GM19324 (cell line): ENCODE data around the gene TAMM41.
"Not testable (repeated sequence)": the region's sequence is repeated elsewhere in the genome, so short reads cannot be mapped to it uniquely, and the experiment has no call there.

Experiments
- ATAC-seq: cut with Tn5 transposase; IDR thresholded peaks from one replicate; pipeline ENCODE4 v1.9.1; 2021; ENCODE audit warnings: mild to moderate bottlenecking, moderate library complexity; ENCODE audit not compliant: unreplicated experiment, low FRiP score

Gene TAMM41

DNA sequence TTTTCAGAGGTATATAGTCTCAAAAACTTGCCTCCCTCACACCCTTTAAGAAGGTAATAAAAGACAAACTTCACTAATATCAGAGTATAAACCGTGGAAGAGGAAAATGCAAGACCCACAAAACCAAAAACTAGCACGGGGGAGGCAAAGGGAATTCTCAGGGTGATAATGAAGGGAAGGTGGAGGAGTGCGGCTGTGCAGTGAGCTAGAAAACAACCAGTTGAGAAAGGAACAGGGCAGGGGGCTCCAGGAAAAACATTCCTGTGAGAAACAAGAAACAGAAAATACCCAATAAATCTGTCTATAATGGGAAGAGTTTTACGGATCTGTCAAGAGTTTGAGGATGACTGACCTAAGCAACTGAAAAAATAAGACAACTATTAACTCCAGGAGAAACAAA lies 31.6 kb downstream of the TAMM41 start:
- ATAC-seq: no peak

DNA sequence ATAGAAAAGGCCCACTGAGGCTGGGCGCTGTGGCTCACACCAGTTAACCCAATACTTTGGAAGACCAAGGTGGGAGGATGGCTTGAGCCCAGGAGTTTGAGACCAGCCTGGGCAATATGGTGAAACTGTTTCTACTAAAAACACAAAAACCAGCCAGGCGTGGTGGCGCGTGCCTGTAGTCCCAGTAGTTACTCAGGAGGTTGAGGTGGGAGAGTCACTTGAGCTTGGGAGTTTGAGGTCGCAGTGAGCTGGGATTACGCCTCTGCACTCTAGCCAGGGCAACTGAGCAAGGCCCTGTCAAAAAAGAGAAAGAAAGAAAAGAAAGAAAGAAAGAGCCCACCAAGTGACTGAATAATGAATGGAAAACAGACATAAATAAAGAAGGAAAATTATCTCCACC lies 32.0 kb downstream of the TAMM41 start:
- no peak for ATAC-seq

GRCh38 chr3:11810276-11810675 lies 36.4 kb downstream of the TAMM41 start:
- no peak for ATAC-seq

DNA sequence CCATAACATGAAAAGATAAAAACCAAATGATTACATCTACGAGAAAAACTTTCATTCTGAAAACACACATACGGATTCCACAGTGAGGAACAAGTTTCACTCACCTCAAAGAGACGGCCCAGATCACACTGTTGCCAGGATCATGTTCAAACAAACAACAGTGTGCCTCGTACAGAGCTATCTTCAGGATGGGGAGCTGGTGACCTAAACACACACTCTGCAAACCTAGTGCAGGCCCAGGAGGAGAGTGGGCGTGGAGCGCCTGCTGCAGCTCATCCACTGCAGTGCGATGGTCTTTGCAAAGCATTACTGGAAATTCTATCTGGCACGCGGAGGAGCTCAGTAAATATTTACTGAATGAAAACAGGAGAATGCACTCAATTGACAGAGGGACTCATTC lies 38.5 kb downstream of the TAMM41 start:
- ATAC-seq: no peak

DNA sequence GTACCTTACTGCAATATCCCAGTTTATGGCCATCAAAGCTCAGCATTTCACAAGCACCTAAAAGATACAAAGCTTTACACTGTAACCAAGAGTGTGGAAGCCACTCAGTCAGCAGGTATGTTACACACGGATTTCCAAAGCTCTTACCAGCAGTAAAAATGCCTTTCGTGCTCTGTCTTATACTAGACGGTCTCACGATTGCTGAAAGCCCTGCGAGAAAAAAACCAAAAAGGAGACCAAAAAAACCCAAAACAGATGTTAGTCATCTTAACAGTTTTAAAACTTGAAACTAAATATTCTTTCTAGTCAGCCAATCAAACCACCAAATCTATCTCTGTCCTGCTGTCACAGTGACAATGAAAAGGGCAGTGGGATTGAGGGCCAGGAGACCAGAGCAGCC lies 39.0 kb downstream of the TAMM41 start:
- ATAC-seq: no peak

- no peak for ATAC-seq
Observed at GRCh38 chr3:11805716-11806115, 41.0 kb downstream of the TAMM41 start.

DNA sequence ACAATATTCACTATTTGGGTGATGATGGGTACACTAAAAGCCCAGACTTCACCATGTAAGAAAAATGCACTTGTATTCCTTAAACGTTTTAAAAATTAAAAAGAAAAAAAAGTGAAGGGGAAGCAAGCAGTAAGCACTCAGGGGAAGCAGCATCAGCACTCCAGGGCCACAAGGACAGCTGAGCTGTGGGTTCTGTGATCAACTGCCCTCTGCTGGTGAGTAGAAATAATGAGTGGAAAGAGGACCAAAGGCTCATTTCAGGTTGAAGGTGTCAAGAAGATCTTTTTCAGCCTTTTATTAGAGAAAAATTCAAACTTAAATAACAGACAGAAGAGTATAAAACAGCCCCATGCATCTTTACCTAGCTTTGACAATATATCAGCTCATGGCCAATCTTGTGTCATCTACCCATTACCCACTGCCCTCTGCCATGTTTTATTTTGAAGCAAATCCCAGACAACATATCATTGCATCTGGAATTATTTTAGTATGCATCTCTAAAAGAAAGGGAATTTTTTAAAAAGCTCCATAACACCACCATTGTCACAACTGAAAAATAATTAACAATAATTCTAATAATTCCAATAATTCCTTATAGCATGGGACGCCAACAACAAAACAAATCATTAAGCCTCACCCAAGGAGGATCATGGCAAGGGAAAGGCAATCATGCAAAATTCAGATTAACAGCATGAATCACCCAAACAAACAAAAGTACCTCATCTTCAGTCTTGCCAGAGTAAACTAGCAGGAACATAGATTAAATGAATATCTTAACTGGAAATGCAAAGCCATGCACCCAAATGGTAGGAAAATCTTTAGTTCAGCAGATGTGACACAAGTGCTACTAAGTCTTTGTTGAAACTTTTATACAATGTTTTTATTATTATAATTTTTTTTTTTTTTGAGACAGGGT lies 42.5 kb downstream of the TAMM41 start:
- ATAC-seq: no peak

DNA sequence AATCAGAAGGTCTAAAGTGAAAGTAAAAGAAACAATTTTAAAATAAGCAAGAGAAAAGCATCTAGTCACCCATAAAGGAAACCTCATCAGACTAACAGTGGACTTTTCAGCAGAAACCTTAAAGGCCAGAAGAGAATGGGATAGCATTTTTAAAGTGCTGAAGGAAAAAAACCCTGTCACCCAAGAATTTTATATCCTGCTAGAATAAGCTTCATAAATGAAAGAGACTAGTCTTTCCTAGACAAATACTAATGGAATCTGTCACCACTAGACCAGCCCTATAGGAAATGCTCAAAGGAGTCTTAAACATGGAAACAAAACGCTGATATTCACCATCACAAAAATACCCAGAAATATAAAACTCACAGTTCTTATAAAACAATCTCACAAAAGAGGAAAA lies 46.9 kb downstream of the TAMM41 start:
- ATAC-seq: no peak

DNA sequence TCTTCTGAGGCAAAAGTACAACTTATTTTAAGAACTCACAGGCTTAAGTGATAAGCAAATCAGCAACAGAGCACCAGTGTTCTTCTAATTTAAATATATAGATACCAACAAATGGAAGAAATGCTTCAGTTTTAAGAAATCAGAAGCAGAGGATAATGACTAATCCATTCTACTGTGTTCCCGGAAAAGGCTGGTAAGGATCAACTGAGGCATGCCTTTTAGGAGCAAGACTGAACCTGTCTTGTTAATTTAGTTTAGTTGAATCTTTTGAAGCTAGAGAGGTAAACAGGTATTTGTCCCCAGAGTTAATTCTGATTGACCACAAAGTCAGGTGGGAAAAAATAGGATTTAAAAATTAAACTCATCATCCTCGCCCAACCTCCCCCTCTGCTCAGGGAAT lies 51.8 kb downstream of the TAMM41 start:
- ATAC-seq: no peak

DNA sequence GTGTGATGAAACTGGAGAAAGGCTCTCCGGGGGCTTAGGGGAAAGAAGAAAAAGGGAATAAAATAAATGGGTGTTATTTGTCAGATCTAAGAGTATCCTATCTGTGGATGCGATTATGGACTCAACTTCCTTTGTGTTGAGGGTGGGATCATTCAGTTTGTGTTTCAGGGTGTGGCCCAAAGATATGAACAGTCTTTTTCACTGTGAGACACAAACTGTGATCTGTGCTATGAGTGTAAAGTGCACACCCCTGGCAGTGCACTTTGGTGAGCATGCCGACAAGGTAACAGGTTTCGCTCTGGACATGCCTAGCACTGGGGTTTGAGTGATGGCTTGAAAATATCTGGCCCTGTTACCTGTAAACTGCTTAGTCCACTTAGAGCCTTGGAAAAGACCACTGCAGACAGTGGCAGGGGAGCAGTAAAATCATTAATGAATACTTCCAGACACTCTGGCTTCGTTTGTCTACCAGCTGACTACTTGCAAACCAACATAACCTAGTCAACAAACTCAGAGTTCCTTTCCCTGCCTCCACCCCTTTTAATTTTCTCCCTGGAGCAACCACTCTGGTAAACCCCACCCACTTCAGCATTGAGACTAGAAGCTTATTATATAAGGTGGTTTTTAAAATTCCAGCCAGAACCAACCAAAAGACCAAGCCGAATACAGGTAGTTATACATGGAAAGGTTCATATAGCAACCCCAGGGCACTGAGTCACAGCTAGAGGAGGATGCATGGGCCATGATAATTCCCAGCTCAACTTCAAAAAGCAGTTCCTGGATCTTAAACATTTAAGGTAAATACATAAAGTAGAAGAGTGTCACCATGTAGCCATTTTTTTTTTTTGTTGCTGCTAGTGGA lies 55.1 kb downstream of the TAMM41 start:
- ATAC-seq: no peak

- no peak for ATAC-seq
Observed at GRCh38 chr3:11789412-11789811, 57.3 kb downstream of the TAMM41 start.

- ATAC-seq: no peak
Observed at GRCh38 chr3:11784971-11785377, 61.7 kb downstream of the TAMM41 start.

DNA sequence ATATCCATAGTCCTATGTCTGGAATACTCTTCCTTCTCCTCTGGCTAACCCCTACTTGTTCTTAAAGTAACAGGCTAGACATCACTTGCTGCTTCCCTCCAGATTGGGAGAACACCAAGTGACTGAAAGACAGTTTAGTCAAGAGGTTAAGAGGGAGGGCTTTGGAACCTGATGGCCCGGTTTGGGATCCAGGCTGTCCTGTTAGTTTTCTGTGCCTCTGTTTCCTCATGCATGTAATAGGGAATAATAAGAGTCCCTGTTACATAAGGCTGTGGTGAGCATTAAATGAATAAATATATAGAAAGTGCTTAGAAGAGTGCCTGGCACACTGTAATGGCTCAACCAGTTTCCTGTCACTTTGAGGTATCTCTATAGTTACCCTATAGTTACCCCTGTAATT lies 66.3 kb downstream of the TAMM41 start:
- no peak for ATAC-seq

DNA sequence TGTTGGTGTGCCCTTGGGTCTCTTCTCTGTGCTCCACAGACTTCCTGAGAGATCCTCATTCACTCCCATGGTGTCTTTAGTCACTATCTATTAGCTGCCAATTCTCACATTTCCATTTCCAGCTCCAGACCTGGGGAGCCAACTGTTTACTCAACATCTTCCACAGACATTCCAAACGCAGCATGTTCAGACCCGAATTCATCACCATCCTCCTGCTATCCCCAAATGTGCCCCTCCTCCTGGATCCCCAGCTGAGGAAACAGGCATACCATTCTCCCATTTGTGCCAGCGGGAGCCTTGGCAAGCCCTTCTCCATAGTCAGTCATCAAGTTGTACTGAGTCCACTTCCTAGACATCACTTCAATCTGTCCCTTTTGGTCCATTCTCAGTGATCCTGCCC lies 67.1 kb downstream of the TAMM41 start:
- no peak for ATAC-seq

- ATAC-seq: no peak
Observed at GRCh38 chr3:11778248-11778647, 68.4 kb downstream of the TAMM41 start.

- no peak for ATAC-seq
Observed at GRCh38 chr3:11776346-11776745, 70.3 kb downstream of the TAMM41 start.

- no peak for ATAC-seq
Observed at GRCh38 chr3:11775493-11775892, 71.2 kb downstream of the TAMM41 start.

DNA sequence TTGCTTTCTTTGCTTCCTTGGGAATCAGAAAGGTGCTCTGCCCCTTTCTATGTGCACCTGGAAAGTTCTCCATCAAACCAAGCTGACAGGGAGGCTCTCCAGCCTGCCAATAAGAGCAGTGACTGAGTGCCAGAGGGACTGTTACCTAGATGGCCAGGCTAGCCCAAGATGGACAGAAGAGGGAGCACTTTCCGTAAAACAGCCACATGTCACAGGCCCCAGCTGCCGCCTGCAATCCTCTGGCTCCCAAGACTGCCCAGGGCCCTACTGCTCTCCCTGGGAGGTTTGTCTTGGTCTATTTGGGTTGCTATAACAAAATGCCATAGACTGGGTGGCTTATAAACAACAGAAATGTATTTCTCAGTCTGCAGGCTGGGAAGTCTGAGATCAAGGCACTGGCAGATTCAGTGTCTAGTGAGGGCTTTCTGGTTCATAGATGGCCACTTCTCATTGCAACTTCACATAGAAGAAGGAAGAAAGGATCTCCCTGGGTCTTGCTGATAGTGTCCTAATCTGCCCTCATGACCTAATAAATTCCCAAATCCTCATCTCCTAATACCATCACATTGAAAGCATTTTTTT lies 72.3 kb downstream of the TAMM41 start:
- no peak for ATAC-seq

DNA sequence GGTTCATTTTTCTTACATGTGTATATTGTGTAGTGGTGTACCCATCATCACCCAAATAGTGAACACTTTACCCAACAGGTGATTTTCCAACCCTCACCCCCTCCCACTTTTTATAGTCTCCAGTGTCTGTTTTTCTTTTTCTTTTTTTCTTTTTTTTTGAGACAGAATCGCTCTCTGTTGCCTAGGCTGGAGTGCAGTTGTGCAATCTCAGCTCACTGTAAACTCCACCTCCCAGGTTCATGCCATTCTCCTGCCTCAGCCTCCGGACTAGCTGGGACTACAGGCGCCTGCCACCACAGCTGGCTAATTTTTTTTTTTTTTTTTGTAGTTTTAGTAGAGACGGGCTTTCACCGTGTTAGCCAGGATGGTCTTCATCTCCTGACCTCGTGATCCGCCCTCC lies 74.8 kb downstream of the TAMM41 start:
- ATAC-seq: not testable (repeated sequence)

DNA sequence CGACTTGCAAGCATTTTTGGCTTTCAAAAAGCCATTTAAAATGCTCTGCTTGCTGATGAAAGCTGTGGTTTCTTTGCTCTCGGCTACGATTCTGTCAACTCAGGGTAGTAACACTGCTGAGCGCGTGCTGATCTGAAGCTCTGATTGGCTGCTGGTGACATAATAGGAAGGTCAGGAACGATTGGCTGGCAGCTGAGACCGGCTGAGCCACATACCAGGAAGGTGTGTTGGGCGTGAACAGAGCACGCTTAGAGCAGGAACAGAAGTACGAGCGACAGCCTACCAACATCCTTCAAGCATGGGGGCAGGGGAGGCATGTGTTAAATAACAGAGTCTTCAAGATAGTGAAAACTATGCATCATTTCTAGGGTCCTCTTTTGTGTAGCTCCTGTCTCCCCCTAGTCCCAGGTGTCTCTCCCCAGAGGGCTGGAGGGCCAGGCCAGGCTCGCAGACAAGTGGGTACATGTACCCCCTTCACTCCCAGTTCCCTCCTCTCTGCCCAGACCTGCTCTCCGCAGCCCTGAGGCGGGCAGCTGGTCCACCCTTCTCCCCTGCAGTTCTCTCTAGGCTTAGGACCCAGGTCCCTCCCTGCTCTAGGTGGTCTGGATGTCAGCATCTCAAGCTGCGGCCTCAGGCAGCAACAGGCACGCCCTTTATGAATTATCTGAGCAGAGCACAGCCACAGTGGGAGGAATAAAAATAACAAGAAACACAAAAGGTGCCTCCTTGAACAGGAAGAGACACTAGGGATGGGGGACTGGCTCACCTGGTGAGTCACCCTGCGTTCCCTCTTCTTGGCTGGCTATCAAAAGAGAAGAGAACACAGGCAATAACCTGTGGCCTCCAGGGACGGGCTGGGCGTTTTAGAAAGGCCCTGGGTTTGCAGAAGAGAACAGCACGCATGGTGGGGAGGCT lies 76.0 kb downstream of the TAMM41 start:
- ATAC-seq: peak; percentile 89
